NCI-H2107 (cell line): ENCODE data around the gene SLC5A12.

Experiments
- DNase-seq: peaks from one replicate; lab custom pipeline; 2025; lab: John Stamatoyannopoulos, UW

Gene SLC5A12

DNA sequence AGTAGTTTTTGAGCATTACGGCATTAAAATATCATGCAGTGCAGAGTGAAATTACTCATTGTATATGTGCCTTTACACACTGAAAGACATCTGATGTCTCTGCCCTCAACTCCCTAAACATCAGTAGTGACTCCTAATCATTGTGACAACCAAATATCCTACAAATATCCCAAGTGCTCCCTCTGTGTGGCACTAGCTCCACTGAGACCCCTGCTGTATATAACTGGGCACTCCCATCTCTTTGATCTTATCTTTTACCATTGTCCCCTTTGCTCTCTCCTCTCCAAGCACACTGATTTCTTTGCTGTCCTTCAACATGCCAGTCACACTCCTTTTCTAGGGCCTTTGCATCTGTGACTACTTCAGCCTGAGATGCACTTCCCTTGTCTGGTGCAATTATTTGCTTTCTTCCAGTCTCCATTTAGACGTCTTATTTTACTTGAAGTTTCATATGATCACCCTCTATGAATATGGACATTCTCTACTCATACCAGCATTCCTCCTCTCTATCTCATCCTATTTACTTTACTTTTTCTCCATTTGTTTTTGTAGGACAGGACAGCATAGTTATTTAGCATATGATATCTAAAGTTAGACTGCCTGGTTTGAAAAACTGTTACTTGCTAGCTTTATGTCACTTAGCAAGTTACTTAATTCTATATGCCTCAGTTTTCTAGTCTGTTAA is 2.4 kb downstream of the SLC5A12 start:
- DNase-seq: no peak

GRCh38 chr11:26717771-26718170 is 4.1 kb downstream of the SLC5A12 start:
- no peak for DNase-seq

DNA sequence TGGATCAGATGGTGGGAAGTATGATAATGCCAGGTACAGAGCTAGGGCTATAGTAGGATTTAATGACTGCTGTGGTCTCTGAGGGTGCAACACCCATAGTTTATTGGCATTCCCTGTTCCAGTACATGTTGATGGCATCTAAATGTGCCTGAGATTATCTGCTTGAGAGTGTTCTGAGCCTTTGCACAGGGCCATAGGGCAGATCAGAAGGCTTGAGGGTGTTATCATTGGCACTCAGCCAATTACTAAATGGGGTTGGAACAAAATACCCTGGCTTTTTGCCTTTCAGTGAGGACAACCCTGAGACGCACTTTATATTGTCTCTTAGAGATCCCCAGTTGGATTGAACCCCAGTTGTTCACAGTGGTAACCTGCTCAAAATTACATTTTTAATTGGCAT is 6.7 kb downstream of the SLC5A12 start:
- DNase-seq: no peak

DNA sequence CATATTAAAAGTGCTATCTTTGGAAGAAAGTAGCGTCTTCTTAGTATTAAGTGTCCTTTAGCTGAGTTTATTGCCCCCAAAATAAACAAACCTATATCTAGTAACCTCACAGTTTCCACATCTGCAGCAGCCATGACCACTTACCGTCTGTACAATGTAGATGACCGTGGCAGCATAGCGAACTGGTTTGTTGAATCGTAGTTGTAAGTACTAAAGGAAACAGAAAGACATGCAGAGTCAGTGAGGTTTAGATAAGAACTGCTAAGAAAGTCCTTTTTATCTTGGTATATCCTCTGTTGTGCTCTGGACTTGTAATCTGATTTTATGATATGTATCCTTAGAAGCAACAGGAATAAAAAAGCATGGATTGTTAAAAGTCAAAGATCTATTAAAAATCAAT is 9.4 kb downstream of the SLC5A12 start:
- DNase-seq: no peak

GRCh38 chr11:26710489-26710888 is 11.4 kb downstream of the SLC5A12 start:
- no peak for DNase-seq

GRCh38 chr11:26708736-26709456 is 13.0 kb downstream of the SLC5A12 start:
- DNase-seq: no peak

GRCh38 chr11:26706181-26706580 is 15.7 kb downstream of the SLC5A12 start:
- no peak for DNase-seq

DNA sequence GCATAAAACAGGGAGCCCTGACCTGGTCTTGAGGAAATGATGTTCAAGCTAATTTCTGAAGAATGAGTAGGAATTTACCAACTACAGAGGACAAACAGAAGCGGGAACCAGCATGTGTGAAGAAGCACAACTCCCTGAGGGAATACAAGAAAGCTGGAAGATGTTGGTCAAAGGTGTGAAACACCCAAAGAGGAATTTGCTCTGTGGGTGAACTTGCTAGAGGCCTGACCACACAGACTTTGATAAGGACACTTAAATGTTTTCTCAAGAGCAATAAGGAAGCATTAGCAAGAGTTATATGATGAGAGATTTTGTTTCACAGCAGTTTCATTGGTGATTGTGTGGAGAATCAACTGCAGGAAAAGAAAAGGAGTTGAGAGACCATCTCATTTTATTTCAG is 17.6 kb downstream of the SLC5A12 start:
- DNase-seq: no peak

GRCh38 chr11:26703411-26704191 is 18.3 kb downstream of the SLC5A12 start:
- DNase-seq: no peak

- DNase-seq: no peak
Observed at GRCh38 chr11:26702406-26702805, 19.5 kb downstream of the SLC5A12 start.

DNA sequence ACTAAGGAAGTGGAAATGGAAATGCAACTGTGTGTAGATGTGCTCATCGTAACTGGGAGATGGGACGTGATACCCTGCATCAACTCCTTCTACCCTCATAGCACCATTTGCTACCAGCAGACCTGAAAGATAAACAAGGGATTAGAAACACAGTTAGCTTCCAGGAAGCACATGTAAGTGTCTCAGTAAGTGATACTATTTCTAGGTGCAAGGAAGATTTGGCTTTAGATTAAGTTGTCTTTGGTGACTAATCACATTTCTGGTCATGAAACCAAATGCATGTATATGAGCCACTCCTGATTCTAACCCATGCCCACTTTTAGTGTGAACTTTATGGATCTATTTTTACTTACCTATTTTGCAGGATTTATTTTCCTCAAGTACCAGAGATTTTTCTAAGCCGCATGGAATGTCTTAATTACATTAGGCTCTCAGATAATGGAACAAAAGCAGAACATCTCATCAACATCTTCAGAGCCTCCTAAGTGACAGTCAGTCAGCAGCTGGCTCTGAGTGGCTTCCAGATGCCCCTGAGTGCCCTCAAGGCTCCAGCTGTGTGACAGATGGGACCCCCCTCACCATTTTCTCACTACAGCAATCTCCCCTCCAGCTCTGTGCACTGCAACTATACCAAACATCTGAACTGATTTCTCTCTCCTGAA is 21.2 kb downstream of the SLC5A12 start:
- no peak for DNase-seq

- DNase-seq: no peak
Observed at GRCh38 chr11:26698224-26698623, 23.6 kb downstream of the SLC5A12 start.

DNA sequence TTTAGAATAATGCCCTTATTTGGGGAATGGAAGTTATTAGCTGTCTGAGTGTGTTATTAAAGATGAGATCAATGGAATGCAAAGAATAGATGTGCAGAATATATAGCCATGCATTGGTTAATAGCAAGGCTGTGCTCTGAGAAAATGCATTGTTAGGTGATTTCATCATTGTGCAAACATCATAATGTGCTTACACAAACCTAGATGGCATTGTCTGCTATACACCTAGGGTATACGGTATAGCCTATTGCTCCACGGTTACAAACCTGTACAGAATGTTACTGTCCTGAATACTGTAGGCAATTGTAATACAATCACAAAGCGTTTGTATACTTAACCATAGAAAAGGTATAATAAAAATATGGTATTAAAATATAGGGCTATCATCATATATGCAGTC is 25.5 kb downstream of the SLC5A12 start:
- no peak for DNase-seq

DNA sequence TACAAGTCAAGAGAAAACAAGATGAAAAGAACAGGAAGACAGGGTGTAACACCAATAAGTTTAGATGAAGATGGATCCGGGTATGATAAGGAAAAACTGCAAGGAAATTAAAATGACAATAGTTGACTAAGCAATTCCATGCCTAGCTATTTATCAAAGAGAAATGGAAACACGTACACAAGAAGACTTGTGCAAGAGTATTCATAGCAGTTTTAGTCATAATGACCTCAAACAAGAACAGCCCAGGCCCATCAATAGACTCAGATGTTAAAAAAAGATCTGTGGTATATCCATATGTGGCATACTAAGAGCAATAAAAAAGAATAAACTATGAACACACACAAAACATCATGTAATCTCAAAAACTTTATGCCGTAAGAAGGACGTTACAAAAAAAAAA is 33.2 kb downstream of the SLC5A12 start:
- DNase-seq: no peak

GRCh38 chr11:26687351-26687750 is 34.5 kb downstream of the SLC5A12 start:
- DNase-seq: no peak

GRCh38 chr11:26677566-26677965 is 44.3 kb downstream of the SLC5A12 start:
- no peak for DNase-seq

DNA sequence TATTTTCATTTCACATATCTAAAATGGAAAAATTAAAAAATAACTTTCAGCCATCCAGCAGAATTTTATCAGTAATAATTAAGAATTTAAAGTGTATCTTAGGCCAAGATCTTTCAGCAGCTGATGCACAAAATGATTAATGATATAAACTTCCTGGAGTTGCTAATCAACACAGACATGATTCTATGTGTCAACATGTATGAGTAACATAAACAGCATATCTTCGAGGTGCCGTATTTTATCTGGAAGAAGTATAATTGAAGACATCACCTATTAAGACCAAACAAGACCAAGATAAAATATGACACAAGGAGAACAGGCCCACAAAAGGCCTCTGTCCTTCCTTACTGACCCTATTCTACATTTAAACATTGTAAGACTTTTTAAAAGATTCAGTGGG is 45.2 kb downstream of the SLC5A12 start:
- no peak for DNase-seq

DNA sequence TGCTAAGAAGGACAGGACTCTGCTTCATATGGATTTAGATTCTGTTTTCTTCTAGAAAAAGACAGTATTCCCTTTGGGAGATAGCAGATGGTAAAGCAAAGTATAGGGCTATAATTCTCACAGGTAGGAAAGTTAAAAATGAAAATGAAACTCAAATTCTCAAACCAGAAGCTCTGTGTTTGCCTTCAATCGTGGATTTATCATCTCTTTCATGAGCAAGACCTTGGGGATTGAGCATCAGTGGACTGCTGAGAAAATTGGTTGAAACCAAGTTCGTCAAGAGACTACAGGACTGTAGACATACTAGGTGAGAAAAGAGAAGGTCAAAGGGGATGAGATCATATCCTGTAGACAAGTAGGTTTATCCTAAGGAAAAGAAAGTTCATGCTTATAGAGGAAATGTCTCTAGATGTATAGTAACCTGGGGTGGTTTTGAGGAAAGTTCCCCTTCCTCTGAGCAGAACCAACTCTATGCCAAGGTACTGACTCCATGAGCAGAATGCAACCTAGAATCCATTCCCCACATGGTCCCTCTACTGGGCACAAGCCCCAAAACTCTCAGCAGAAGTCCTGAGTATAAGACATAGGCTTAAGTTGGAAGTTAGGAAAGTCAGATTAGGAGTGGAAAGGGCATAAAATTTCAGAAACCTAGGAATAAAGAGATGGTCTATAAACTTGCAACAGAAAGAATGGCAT is 46.5 kb downstream of the SLC5A12 start:
- no peak for DNase-seq

DNA sequence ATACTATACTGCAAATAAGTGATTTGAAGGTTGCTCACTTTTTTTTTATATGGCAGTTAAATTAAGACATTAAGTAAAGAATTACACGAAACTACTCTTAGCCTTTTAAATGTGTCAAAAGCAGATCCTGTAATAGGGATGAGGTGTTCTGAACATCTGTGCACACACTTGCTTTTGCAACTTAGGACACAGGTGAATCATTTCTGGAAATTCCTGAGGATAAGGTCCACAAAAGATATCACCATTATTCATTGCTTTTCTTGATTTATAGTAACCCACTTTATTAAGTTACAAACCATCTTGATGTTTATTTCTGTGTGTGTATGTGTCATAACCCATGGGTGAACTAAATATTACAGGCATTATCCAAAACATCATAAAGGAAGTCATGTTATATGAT is 55.9 kb downstream of the SLC5A12 start:
- DNase-seq: no peak

GRCh38 chr11:26665036-26665435 is 56.8 kb downstream of the SLC5A12 start:
- DNase-seq: no peak

DNA sequence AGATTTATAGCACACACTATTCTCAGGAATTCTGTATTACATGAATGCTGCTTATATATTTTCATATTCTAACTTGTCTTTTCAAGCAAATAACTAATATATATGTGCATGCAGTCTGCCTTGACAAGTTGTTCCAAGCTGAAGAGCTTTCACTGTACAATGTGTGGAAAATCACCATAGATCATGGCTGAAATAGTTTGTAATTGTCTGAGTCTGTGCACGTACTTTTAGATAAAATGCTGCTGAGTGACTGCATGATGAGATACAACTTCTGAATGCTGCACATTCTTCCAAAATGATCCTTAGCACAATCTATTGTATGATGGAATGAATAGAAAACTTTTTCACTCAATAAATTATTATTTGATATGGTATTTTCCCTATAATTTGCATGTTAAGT is 58.9 kb downstream of the SLC5A12 start:
- no peak for DNase-seq

GRCh38 chr11:26655287-26655686 is 66.6 kb downstream of the SLC5A12 start:
- no peak for DNase-seq
